GM10847 (cell line): ENCODE measurements around the gene GPR15.

Experiments
- POLR2A ChIP-seq: IDR thresholded peaks from 2 replicates; pipeline ENCODE4 v1.6.1; 2011; ENCODE audit not compliant: insufficient read length; ENCODE audit errors: extremely low read depth

Gene GPR15

DNA sequence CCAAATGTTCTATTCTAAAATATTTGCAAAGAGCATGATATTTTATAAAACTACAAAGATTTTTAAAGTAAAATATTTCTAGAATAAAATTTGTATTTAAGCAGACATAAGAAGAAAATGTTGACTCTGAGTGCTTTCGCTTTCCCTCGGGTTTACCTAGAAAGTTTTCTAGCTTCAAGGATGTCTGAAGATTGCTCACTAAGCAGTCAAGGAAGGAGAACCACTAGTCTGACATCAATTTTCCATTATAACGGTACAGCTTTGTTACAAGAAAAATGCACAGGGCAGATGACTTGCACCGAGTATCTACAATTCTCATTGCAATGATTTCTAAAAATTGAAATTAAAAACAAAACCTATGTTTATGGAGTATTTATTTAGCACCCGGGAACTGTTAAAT is 14.2 kb downstream of the GPR15 start:
- TF ChIP-seq POLR2A: no peak

GRCh38 chr3:98548544-98548943 is 16.8 kb downstream of the GPR15 start:
- TF ChIP-seq POLR2A: no peak

DNA sequence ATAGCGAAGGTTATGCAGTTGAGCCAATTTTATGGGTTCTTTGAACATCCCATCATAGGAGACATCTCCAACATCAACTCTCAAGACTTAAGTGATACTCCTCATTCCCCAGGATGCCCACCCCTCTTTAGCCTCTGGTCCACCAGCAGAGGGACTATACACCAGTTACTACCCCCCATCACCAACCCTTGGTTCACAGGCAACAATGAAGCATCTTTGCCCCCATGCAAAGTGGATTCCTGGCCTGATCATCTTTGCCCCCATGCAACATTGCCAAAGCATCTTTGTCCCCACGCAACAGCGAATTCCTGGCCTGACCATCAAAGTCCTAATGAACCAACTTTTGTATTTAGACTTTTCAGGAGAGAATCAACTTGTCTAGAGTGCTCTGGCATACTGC is 19.1 kb downstream of the GPR15 start:
- no peak for TF ChIP-seq POLR2A

GRCh38 chr3:98551236-98551635 is 19.5 kb downstream of the GPR15 start:
- TF ChIP-seq POLR2A: no peak

- no peak for TF ChIP-seq POLR2A
These were observed 20.0 kb downstream of the GPR15 start for GRCh38 chr3:98551754-98552153.

- TF ChIP-seq POLR2A: no peak
These were observed 20.6 kb downstream of the GPR15 start for GRCh38 chr3:98552232-98553020.

- TF ChIP-seq POLR2A: no peak
These were observed 21.3 kb downstream of the GPR15 start for GRCh38 chr3:98553021-98553563.

DNA sequence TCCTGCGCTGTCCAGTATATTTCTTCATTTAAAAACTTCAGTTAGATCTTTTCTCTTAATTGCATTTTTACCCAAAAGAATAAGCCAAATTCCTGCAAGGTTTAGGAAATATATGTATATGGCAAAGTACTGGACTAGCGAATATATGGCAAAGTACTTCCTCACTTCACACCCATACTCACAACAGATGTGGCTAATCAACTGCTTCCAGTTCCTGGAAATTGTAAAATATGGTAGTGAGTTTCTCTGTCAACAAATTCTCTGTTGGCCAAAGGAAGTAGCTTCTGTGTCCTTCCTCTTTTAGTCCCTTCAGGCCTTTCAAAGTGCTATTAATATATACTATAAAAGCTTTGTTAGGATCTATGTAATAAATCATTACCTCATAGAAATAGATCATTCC is 22.0 kb downstream of the GPR15 start:
- TF ChIP-seq POLR2A: no peak

- TF ChIP-seq POLR2A: no peak
These were observed 22.8 kb downstream of the GPR15 start for GRCh38 chr3:98554580-98554979.

GRCh38 chr3:98555025-98555379 is 23.2 kb downstream of the GPR15 start:
- TF ChIP-seq POLR2A: no peak

DNA sequence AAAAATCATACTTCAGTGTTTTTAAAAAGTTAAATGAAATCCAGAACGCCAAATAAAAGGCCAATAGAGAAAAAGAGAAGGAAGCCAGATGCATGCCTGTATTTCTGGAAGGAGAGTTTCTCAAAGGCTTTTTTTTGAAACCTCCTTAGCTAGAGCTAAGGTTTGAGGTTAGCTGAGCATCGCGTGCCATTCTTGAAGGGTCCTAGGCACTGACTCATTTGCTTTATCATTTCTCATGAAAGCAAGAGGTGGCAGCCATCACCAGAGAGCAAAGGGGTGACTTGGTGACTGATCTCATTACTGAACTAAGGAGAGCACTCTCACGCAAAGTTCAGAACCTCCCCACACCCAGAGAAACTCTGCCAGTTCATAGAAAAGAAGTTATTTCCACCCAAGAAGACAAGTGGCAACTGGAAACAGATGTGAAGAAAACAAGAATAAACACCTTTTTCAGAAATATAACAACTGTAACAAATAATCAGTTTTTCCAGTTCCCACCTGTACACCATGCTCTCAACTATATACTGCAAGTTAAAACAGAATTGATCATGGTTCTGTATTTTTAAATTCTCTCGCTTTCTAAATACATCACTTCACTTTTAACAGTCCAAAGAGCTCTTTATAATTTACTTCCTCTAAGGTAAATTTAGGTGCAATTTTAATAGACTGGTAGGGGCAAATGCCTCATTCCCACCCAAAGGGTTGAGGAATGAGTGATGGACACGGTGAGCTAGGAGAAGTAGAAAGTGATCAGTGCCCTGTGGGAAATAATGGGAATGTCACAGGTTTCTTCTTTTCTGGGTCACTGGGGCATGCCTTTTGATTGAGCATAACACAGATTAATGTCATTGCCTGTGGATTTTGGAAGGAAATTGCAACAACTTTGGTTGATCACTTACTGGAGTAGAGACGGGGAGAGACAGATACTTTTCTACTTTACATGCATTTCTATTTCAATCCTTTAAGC is 24.7 kb downstream of the GPR15 start:
- peak; percentile 15 for TF ChIP-seq POLR2A

GRCh38 chr3:98557324-98558010 is 25.7 kb downstream of the GPR15 start:
- TF ChIP-seq POLR2A: no peak

- TF ChIP-seq POLR2A: no peak
These were observed 26.5 kb downstream of the GPR15 start for GRCh38 chr3:98558100-98558827.

DNA sequence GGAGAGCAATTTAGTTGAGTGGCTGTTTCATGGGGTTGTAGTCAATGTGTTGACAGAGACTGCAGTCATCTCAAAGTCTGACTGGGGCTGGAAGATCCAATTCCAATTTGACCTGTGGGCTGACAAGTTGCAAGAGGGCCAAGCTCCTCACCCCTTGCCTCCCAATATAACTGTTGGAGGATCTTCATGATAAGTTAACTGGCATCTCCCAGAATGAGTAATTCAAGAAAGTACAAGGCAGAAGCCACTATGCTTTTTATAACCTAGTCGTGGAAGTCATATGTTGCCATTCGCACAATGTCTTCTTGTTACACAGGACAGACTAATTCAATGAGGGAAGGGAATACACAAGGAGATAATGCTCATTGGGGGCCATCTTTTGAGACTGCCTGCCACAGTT is 29.1 kb downstream of the GPR15 start:
- TF ChIP-seq POLR2A: no peak
